H1 (cell line): ENCODE results near the gene DNAJC9. TPM values are rescaled to one million over a fixed set of nuclear protein-coding genes. Genes with fewer than 3 reads are reported as not detected.

Source experiments
- polyA plus RNA-seq, 7 experiments: library from polyadenylated mRNA; depleted of rRNA in 3 of 7; stranded (reverse) in 5 of 7; unstranded in 2 of 7; fragments of >200 nt in 5 of 7; fragments of 200-250 nt in 2 of 7; gene quantifications; 1 replicate in 5 of 7; 2 replicates in 1 of 7; 4 replicates in 1 of 7; pipeline versions ENCODE4 v1.2.1 to v1.2.3, GENCODE V29; 2011 to 2013; ENCODE audit warnings: missing spikeins in 2 of 7, mixed read lengths in 2 of 7
- total RNA-seq: library from RNA; stranded (reverse); fragmentation: NEBNext Ultra II Directional; extraction: Animal tissue kit (Norgen Biotek cat#: 25700); gene quantifications from 2 replicates; pipeline ENCODE4 v1.2.1, GENCODE V29; 2021
- TF ChIP-seq, protein P1 (sequence below), 3 experiments: IDR thresholded peaks; 1 replicate in 2 of 3; 2 replicates in 1 of 3; pipeline versions ENCODE4 v1.5.1 to v1.6.1; 2011; ENCODE audit warnings: low read length in 3 of 3, mild to moderate bottlenecking in 3 of 3, inconsistent platforms in 2 of 3, low read depth in 1 of 3, moderate library complexity in 1 of 3; ENCODE audit not compliant: insufficient read depth in 1 of 3; ENCODE audit errors: control extremely low read depth in 1 of 3

DNAJC9 gene
- total and polyA plus RNA-seq, 2 of the 8 experiments (the other 6 are each of a cell fraction or from before 2014, with no cell fraction given), result 26.0 to 32.2 TPM

GRCh38 chr10:73217628-73218027, 29.4 kb downstream of the DNAJC9 start (continued):
- TF ChIP-seq, protein P1, sequence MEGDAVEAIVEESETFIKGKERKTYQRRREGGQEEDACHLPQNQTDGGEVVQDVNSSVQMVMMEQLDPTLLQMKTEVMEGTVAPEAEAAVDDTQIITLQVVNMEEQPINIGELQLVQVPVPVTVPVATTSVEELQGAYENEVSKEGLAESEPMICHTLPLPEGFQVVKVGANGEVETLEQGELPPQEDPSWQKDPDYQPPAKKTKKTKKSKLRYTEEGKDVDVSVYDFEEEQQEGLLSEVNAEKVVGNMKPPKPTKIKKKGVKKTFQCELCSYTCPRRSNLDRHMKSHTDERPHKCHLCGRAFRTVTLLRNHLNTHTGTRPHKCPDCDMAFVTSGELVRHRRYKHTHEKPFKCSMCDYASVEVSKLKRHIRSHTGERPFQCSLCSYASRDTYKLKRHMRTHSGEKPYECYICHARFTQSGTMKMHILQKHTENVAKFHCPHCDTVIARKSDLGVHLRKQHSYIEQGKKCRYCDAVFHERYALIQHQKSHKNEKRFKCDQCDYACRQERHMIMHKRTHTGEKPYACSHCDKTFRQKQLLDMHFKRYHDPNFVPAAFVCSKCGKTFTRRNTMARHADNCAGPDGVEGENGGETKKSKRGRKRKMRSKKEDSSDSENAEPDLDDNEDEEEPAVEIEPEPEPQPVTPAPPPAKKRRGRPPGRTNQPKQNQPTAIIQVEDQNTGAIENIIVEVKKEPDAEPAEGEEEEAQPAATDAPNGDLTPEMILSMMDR (IDR thresholded peaks at IDR 0.05; ENCODE audit: control extremely low read depth in 1 of 3, insufficient read depth in 1 of 3, low read depth in 1 of 3, low read length in 3 of 3), result no peak
